ENCODE results near the gene WDR44.
"Not testable (repeated sequence)": the region's sequence is repeated elsewhere in the genome, so short reads cannot be mapped to it uniquely, and the experiment has no call there.

The WDR44 gene

GRCh38 chrX:118482384-118482783, 136.5 kb downstream of the WDR44 start:
- not testable (repeated sequence) for H3K4me3 Mint-ChIP-seq, H3K4me1 Mint-ChIP-seq, H3K36me3 Mint-ChIP-seq, DNase-seq, H3K9me3 Mint-ChIP-seq, H3K27me3 Mint-ChIP-seq, H3K27ac Mint-ChIP-seq
- CTCF ChIA-PET, result interaction anchor here (2.1 kb wide), 1 partner anchor 119 kb away, joined by 5 read pairs; no protein-coding TSS in a partner anchor

GRCh38 chrX:118484216-118484903, 138.5 kb downstream of the WDR44 start:
- DNase-seq, result no peak
- Mint-ChIP-seq H3K4me3 (no peak overlapping the region), H3K27ac (no peak overlapping the region), H3K9me3 (no peaks in the 10 kb centered on the region), H3K27me3 (no peaks in the 10 kb centered on the region), H3K4me1 (no peaks in the 10 kb centered on the region), H3K36me3 (no peaks in the 10 kb centered on the region)
- CTCF ChIA-PET, result interaction anchor here (0.8 to 1.0 kb wide), 2 partner anchors 19 to 117 kb away, joined by 3 read pairs; no protein-coding TSS in a partner anchor

- CTCF ChIA-PET, H3K27me3 Mint-ChIP-seq, H3K36me3 Mint-ChIP-seq, H3K27ac Mint-ChIP-seq, DNase-seq, H3K4me1 Mint-ChIP-seq, H3K4me3 Mint-ChIP-seq, H3K9me3 Mint-ChIP-seq: not testable (repeated sequence)
Measured at GRCh38 chrX:118486693-118487092, 140.8 kb downstream of the WDR44 start.

GRCh38 chrX:118493016-118493415, 147.1 kb downstream of the WDR44 start:
- CTCF ChIA-PET, result interaction anchor here (2.3 kb wide), 1 partner anchor 109 kb away, joined by 6 read pairs; no protein-coding TSS in a partner anchor
- no peak for DNase-seq
- H3K4me3 Mint-ChIP-seq, result no peak overlapping the region
- H3K4me1 Mint-ChIP-seq, result peaks cover 21% of the 10 kb centered on the region
- H3K36me3 Mint-ChIP-seq, result peaks cover 14% of the 10 kb centered on the region
- no peaks in the 10 kb centered on the region for H3K27me3 Mint-ChIP-seq
- H3K9me3 Mint-ChIP-seq, result no peaks in the 10 kb centered on the region
- H3K27ac Mint-ChIP-seq, result no peak overlapping the region

- no peak for DNase-seq
- H3K4me3 Mint-ChIP-seq, result no peak overlapping the region
- peaks cover 15% of the 10 kb centered on the region for H3K36me3 Mint-ChIP-seq
- H3K9me3 Mint-ChIP-seq, result no peaks in the 10 kb centered on the region
- CTCF ChIA-PET, result interaction anchor here (2.3 kb wide), 1 partner anchor 108 kb away, joined by 6 read pairs; no protein-coding TSS in a partner anchor
- H3K27me3 Mint-ChIP-seq, result no peaks in the 10 kb centered on the region
- H3K4me1 Mint-ChIP-seq, result peaks cover 27% of the 10 kb centered on the region
- no peak overlapping the region for H3K27ac Mint-ChIP-seq
Measured at GRCh38 chrX:118493653-118494297, 147.9 kb downstream of the WDR44 start.

GRCh38 chrX:118495061-118495921, 149.4 kb downstream of the WDR44 start, which contains the start of gene DOCK11:
DOCK11 (plus strand) TSS chrX:118495815; CDS start chrX:118495972, 157 bp downstream.
- peak within 1 kb of the TSS; percentile 100 for H3K4me3 Mint-ChIP-seq
- CTCF ChIA-PET, result interaction anchor here (1.4 to 2.3 kb wide), 2 partner anchors 31 to 106 kb away, joined by 3 to 6 read pairs; no protein-coding TSS in a partner anchor

GRCh38 chrX:118495958-118496762, 150.3 kb downstream of the WDR44 start:
- Mint-ChIP-seq H3K27ac (peak overlapping the region; percentile 100), H3K4me3 (peak overlapping the region; percentile 100), H3K4me1 (peaks cover 37% of the 10 kb centered on the region), H3K9me3 (no peaks in the 10 kb centered on the region), H3K27me3 (no peaks in the 10 kb centered on the region), H3K36me3 (peaks cover 23% of the 10 kb centered on the region)
- peak; percentile 87 for DNase-seq
- CTCF ChIA-PET, result interaction anchor here (1.0 to 1.8 kb wide), 4 partner anchors 17 to 43 kb away, joined by 3 to 7 read pairs (median 4); no protein-coding TSS in a partner anchor

More at GRCh38 chrX:118495061-118495921, 149.4 kb downstream of the WDR44 start, which contains the start of gene DOCK11:
- DNase-seq, result peak; percentile 90
- Mint-ChIP-seq H3K27ac (peak within 1 kb of the TSS; percentile 100), H3K4me1 (peaks cover 37% of the 10 kb centered on the region), H3K27me3 (no peaks in the 10 kb centered on the region), H3K36me3 (peaks cover 23% of the 10 kb centered on the region), H3K9me3 (no peaks in the 10 kb centered on the region)

- Mint-ChIP-seq H3K9me3 (no peaks in the 10 kb centered on the region), H3K27me3 (no peaks in the 10 kb centered on the region), H3K36me3 (peaks cover 24% of the 10 kb centered on the region), H3K4me1 (peaks cover 40% of the 10 kb centered on the region), H3K27ac (peak overlapping the region; percentile 100), H3K4me3 (peak overlapping the region; percentile 100)
- CTCF ChIA-PET, result interaction anchor here (1.0 to 1.8 kb wide), 3 partner anchors 16 to 43 kb away, joined by 3 to 7 read pairs (median 6); no protein-coding TSS in a partner anchor
- no peak for DNase-seq
Measured at GRCh38 chrX:118496763-118497079, 150.8 kb downstream of the WDR44 start.

- peak overlapping the region; percentile 100 for H3K4me3 Mint-ChIP-seq
- no peaks in the 10 kb centered on the region for H3K27me3 Mint-ChIP-seq
- peaks cover 45% of the 10 kb centered on the region for H3K4me1 Mint-ChIP-seq
- peaks cover 29% of the 10 kb centered on the region for H3K36me3 Mint-ChIP-seq
- H3K27ac Mint-ChIP-seq, result peak overlapping the region; percentile 100
- peak; percentile 50 for DNase-seq
- CTCF ChIA-PET, result interaction anchor here (1.0 to 1.8 kb wide), 4 partner anchors 16 to 104 kb away, joined by 3 to 7 read pairs (median 5); no protein-coding TSS in a partner anchor
- no peaks in the 10 kb centered on the region for H3K9me3 Mint-ChIP-seq
Measured at GRCh38 chrX:118497180-118497818, 151.4 kb downstream of the WDR44 start.

- Mint-ChIP-seq H3K27ac (peak overlapping the region; percentile 100), H3K4me1 (peaks cover 55% of the 10 kb centered on the region), H3K27me3 (no peaks in the 10 kb centered on the region), H3K4me3 (peak overlapping the region; percentile 100), H3K36me3 (peaks cover 36% of the 10 kb centered on the region), H3K9me3 (no peaks in the 10 kb centered on the region)
- CTCF ChIA-PET, result interaction anchor here (0.6 to 1.4 kb wide), 2 partner anchors 40 to 103 kb away, joined by 3 to 4 read pairs; no protein-coding TSS in a partner anchor
- DNase-seq, result no peak
Measured at GRCh38 chrX:118498351-118498750, 152.4 kb downstream of the WDR44 start.

GRCh38 chrX:118498755-118499154, 152.8 kb downstream of the WDR44 start:
- Mint-ChIP-seq H3K4me3 (peak overlapping the region; percentile 37), H3K36me3 (peaks cover 39% of the 10 kb centered on the region), H3K9me3 (no peaks in the 10 kb centered on the region), H3K4me1 (peaks cover 55% of the 10 kb centered on the region), H3K27ac (peak overlapping the region; percentile 72), H3K27me3 (no peaks in the 10 kb centered on the region)
- DNase-seq, result no peak
- CTCF ChIA-PET, result interaction anchor here (0.6 kb wide), 1 partner anchor 41 kb away, joined by 3 read pairs; no protein-coding TSS in a partner anchor

- Mint-ChIP-seq H3K27me3 (no peaks in the 10 kb centered on the region), H3K9me3 (no peaks in the 10 kb centered on the region), H3K4me3 (peak overlapping the region; percentile 37), H3K27ac (no peak overlapping the region), H3K36me3 (peaks cover 42% of the 10 kb centered on the region), H3K4me1 (peaks cover 56% of the 10 kb centered on the region)
- DNase-seq, result no peak
- CTCF ChIA-PET, result interaction anchor here (0.6 kb wide), 1 partner anchor 41 kb away, joined by 3 read pairs; no protein-coding TSS in a partner anchor
Measured at GRCh38 chrX:118499295-118499694, 153.4 kb downstream of the WDR44 start.
